Astrocyte (in vitro differentiated cells and primary cell): ENCODE measurements around the gene HLA-G. TPM values are rescaled to one million over a fixed set of nuclear protein-coding genes. Genes with fewer than 3 reads are reported as not detected.

Source experiments
- DNase-seq: peaks from one replicate; pipeline ENCODE4 v3.0.0-alpha.2; 2010; ENCODE audit warnings: low read depth
- FAIRE-seq: peaks from 2 replicates; lab custom pipeline; 2011; peaks lifted over from hg19 to GRCh38; lab: Jason Lieb, UNC
- H2AFZ ChIP-seq: 2 replicates; pipeline ENCODE4 v1.6.0; 2012; ENCODE audit warnings: low read depth, low read length, inconsistent platforms
- H3K27ac ChIP-seq: 2 replicates; pipeline ENCODE4 v1.5.1; 2011; ENCODE audit warnings: low read depth, low read length, inconsistent platforms
- H3K27me3 ChIP-seq: 2 replicates; pipeline ENCODE4 v1.6.0; 2011; ENCODE audit warnings: low read length, inconsistent platforms; ENCODE audit not compliant: insufficient read depth
- H3K36me3 ChIP-seq: 2 replicates; pipeline ENCODE4 v1.5.1; 2011; ENCODE audit warnings: low read length, inconsistent platforms; ENCODE audit not compliant: insufficient read depth
- H3K4me1 ChIP-seq: 2 replicates; pipeline ENCODE4 v1.5.1; 2011; ENCODE audit warnings: low read length, inconsistent platforms; ENCODE audit not compliant: insufficient read depth
- H3K4me2 ChIP-seq: 2 replicates; pipeline ENCODE4 v1.6.0; 2012; ENCODE audit warnings: low read length, inconsistent platforms
- H3K4me3 ChIP-seq: 2 replicates; pipeline ENCODE4 v1.5.1; 2011; ENCODE audit warnings: low read depth, mild to moderate bottlenecking, low read length, inconsistent platforms; ENCODE audit not compliant: insufficient read depth
- H3K79me2 ChIP-seq: 2 replicates; pipeline ENCODE4 v1.6.0; 2012; ENCODE audit warnings: mild to moderate bottlenecking, low read length, inconsistent platforms; ENCODE audit not compliant: insufficient read depth
- H3K9ac ChIP-seq: 2 replicates; pipeline ENCODE4 v1.6.0; 2012; ENCODE audit warnings: mild to moderate bottlenecking, low read length, inconsistent platforms
- H3K9me3 ChIP-seq: 2 replicates; pipeline ENCODE4 v1.5.1; 2012; ENCODE audit warnings: low read depth, mild to moderate bottlenecking, low read length, inconsistent platforms; ENCODE audit not compliant: insufficient read depth
- H4K20me1 ChIP-seq: 2 replicates; pipeline ENCODE4 v1.6.0; 2012; ENCODE audit warnings: low read length, inconsistent platforms; ENCODE audit not compliant: insufficient read depth
- H3K27ac Mint-ChIP-seq: one replicate; pipeline ENCODE4 v1.8.0; 2021; ENCODE audit warnings: mild to moderate bottlenecking, mixed read lengths; ENCODE audit not compliant: unreplicated experiment
- H3K27me3 Mint-ChIP-seq: one replicate; pipeline ENCODE4 v1.8.0; 2021; ENCODE audit warnings: low read depth, mixed read lengths; ENCODE audit not compliant: unreplicated experiment
- H3K36me3 Mint-ChIP-seq: one replicate; pipeline ENCODE4 v1.8.0; 2021; ENCODE audit warnings: low read depth, mixed read lengths; ENCODE audit not compliant: unreplicated experiment
- H3K4me1 Mint-ChIP-seq: one replicate; pipeline ENCODE4 v1.8.0; 2021; ENCODE audit warnings: low read depth, mixed read lengths; ENCODE audit not compliant: unreplicated experiment
- H3K4me3 Mint-ChIP-seq: one replicate; pipeline ENCODE4 v1.8.0; 2021; ENCODE audit warnings: mild to moderate bottlenecking, moderate library complexity, mixed read lengths; ENCODE audit not compliant: unreplicated experiment
- H3K9me3 Mint-ChIP-seq: one replicate; pipeline ENCODE4 v1.8.0; 2021; ENCODE audit warnings: mild to moderate bottlenecking, mixed read lengths; ENCODE audit not compliant: unreplicated experiment
- CTCF ChIP-seq: IDR thresholded peaks from 2 replicates; pipeline ENCODE4 v1.5.1; 2011; ENCODE audit warnings: low read depth, mild to moderate bottlenecking, inconsistent platforms, low read length, moderate library complexity; ENCODE audit not compliant: insufficient read depth
- EZH2 ChIP-seq: IDR thresholded peaks from 2 replicates; pipeline ENCODE4 v1.6.1; 2012; ENCODE audit warnings: mild to moderate bottlenecking, low read length, inconsistent platforms; ENCODE audit not compliant: insufficient read depth
- total RNA-seq: library from RNA; stranded (reverse); gene quantifications from 2 replicates; pipeline ENCODE4 v1.2.1, GENCODE V29; 2021

Gene HLA-G
- total RNA-seq, 1 donor from 2014 or later: 0.79 TPM

- no peaks in the 10 kb centered on the region for H3K36me3 Mint-ChIP-seq
- H3K4me1 Mint-ChIP-seq: no peaks in the 10 kb centered on the region
- Histone ChIP-seq H3K4me3 (no peak overlapping the region), H3K27me3 (peaks cover 17% of the 10 kb centered on the region), H3K9ac (no peak overlapping the region), H4K20me1 (no peaks in the 10 kb centered on the region), H2AFZ (no peak overlapping the region), H3K9me3 (no peaks in the 10 kb centered on the region), H3K4me1 (no peaks in the 10 kb centered on the region), H3K36me3 (no peaks in the 10 kb centered on the region), H3K79me2 (no peaks in the 10 kb centered on the region), H3K4me2 (no peak overlapping the region), H3K27ac (no peak overlapping the region)
- peaks cover 21% of the 10 kb centered on the region for H3K9me3 Mint-ChIP-seq
- FAIRE-seq: no peak
- no peak for TF ChIP-seq EZH2
- TF ChIP-seq CTCF: no peak
- peaks cover 71% of the 10 kb centered on the region for H3K27me3 Mint-ChIP-seq
- H3K27ac Mint-ChIP-seq: no peak overlapping the region
- no peak overlapping the region for H3K4me3 Mint-ChIP-seq
- DNase-seq: no peak
Measured at GRCh38 chr6:29825848-29826247, 1.8 kb upstream of the HLA-G start.

- H3K79me2 ChIP-seq: no peaks in the 10 kb centered on the region
Measured at GRCh38 chr6:29826271-29826670, 1.4 kb upstream of the HLA-G start.

More at GRCh38 chr6:29826271-29826670, 1.4 kb upstream of the HLA-G start:
- H3K4me2 ChIP-seq: no peak overlapping the region
- no peak overlapping the region for H3K4me3 Mint-ChIP-seq
- H3K9me3 Mint-ChIP-seq: peaks cover 21% of the 10 kb centered on the region
- H3K36me3 ChIP-seq: no peaks in the 10 kb centered on the region
- DNase-seq (no peak), FAIRE-seq (no peak)
- no peaks in the 10 kb centered on the region for H3K4me1 ChIP-seq
- TF ChIP-seq CTCF (no peak), EZH2 (no peak)
- no peak overlapping the region for H3K27ac Mint-ChIP-seq
- H2AFZ ChIP-seq: no peak overlapping the region
- no peaks in the 10 kb centered on the region for H3K4me1 Mint-ChIP-seq
- no peaks in the 10 kb centered on the region for H3K36me3 Mint-ChIP-seq
- H3K9ac ChIP-seq: no peak overlapping the region
- H4K20me1 ChIP-seq: no peaks in the 10 kb centered on the region
- H3K9me3 ChIP-seq: no peaks in the 10 kb centered on the region
- peaks cover 17% of the 10 kb centered on the region for H3K27me3 ChIP-seq
- peaks cover 72% of the 10 kb centered on the region for H3K27me3 Mint-ChIP-seq
- no peak overlapping the region for H3K4me3 ChIP-seq
- no peak overlapping the region for H3K27ac ChIP-seq
